Neural cell (in vitro differentiated cells): ENCODE results near the gene CFC1B.
"Not testable (repeated sequence)": the region's sequence is repeated elsewhere in the genome, so short reads cannot be mapped to it uniquely, and the experiment has no call there.

Source experiments
- EP300 ChIP-seq: fragments of 450-650 bp; conservative IDR thresholded peaks from 2 replicates; pipeline ENCODE4 v1.6.1; 2014; ENCODE audit warnings: antibody characterized with exemption, mild to moderate bottlenecking, moderate library complexity; ENCODE audit not compliant: poor library complexity, severe bottlenecking
- EZH2 ChIP-seq: fragments of 200-600, 300-800 bp; shearing (Covaris generic), sonication (generic); IDR thresholded peaks from 2 replicates; pipeline ENCODE4 v1.6.1; 2014; ENCODE audit warnings: antibody characterized with exemption, low read length, borderline replicate concordance, mild to moderate bottlenecking; ENCODE audit not compliant: insufficient read depth, poor library complexity, severe bottlenecking
- MXI1 ChIP-seq: fragments of 450-650 bp; conservative IDR thresholded peaks from 2 replicates; pipeline ENCODE4 v1.6.1; 2014; ENCODE audit warnings: antibody characterized with exemption, mild to moderate bottlenecking; ENCODE audit not compliant: poor library complexity, severe bottlenecking
- POLR2AphosphoS5 ChIP-seq: IDR thresholded peaks from 2 replicates; pipeline ENCODE4 v1.6.1; 2012
- RAD21 ChIP-seq: fragments of 450-650 bp; conservative IDR thresholded peaks from 2 replicates; pipeline ENCODE4 v1.6.1; 2014; ENCODE audit warnings: antibody characterized with exemption, mild to moderate bottlenecking, moderate library complexity
- TF ChIP-seq, protein P1 (sequence below): fragments of 450-650 bp; IDR thresholded peaks from 2 replicates; pipeline ENCODE4 v1.5.1; 2014; ENCODE audit warnings: antibody characterized with exemption, mild to moderate bottlenecking, moderate library complexity; ENCODE audit not compliant: poor library complexity, severe bottlenecking
- TF ChIP-seq, protein P2 (sequence below): IDR thresholded peaks from 2 replicates; pipeline ENCODE4 v1.6.1; 2012; ENCODE audit warnings: borderline replicate concordance

- TF ChIP-seq, protein P1, sequence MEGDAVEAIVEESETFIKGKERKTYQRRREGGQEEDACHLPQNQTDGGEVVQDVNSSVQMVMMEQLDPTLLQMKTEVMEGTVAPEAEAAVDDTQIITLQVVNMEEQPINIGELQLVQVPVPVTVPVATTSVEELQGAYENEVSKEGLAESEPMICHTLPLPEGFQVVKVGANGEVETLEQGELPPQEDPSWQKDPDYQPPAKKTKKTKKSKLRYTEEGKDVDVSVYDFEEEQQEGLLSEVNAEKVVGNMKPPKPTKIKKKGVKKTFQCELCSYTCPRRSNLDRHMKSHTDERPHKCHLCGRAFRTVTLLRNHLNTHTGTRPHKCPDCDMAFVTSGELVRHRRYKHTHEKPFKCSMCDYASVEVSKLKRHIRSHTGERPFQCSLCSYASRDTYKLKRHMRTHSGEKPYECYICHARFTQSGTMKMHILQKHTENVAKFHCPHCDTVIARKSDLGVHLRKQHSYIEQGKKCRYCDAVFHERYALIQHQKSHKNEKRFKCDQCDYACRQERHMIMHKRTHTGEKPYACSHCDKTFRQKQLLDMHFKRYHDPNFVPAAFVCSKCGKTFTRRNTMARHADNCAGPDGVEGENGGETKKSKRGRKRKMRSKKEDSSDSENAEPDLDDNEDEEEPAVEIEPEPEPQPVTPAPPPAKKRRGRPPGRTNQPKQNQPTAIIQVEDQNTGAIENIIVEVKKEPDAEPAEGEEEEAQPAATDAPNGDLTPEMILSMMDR: not testable (repeated sequence)
- not testable (repeated sequence) for TF ChIP-seq RAD21, EP300, EZH2, POLR2AphosphoS5, MXI1
- TF ChIP-seq, protein P2, sequence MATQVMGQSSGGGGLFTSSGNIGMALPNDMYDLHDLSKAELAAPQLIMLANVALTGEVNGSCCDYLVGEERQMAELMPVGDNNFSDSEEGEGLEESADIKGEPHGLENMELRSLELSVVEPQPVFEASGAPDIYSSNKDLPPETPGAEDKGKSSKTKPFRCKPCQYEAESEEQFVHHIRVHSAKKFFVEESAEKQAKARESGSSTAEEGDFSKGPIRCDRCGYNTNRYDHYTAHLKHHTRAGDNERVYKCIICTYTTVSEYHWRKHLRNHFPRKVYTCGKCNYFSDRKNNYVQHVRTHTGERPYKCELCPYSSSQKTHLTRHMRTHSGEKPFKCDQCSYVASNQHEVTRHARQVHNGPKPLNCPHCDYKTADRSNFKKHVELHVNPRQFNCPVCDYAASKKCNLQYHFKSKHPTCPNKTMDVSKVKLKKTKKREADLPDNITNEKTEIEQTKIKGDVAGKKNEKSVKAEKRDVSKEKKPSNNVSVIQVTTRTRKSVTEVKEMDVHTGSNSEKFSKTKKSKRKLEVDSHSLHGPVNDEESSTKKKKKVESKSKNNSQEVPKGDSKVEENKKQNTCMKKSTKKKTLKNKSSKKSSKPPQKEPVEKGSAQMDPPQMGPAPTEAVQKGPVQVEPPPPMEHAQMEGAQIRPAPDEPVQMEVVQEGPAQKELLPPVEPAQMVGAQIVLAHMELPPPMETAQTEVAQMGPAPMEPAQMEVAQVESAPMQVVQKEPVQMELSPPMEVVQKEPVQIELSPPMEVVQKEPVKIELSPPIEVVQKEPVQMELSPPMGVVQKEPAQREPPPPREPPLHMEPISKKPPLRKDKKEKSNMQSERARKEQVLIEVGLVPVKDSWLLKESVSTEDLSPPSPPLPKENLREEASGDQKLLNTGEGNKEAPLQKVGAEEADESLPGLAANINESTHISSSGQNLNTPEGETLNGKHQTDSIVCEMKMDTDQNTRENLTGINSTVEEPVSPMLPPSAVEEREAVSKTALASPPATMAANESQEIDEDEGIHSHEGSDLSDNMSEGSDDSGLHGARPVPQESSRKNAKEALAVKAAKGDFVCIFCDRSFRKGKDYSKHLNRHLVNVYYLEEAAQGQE: not testable (repeated sequence)
These were observed 21.8 kb downstream of the CFC1B start for GRCh38 chr2:130542789-130543188.
